Right lobe of liver (tissue), 4 donors: ENCODE data around the gene RAET1E.

Experiments used
- POLR2A ChIP-seq: fragments of 450-650 bp; IDR thresholded peaks from one replicate; pipeline ENCODE4 v1.6.1; 2017; ENCODE audit warnings: antibody characterized with exemption, mild to moderate bottlenecking
- TF ChIP-seq, protein P1 (sequence below), 4 donors: fragments of 200-600 bp in 3 of 4; fragments of 450-650 bp in 1 of 4; IDR thresholded peaks; one replicate each; pipeline versions ENCODE4 v1.5.1 to v1.8.0; 2016 to 2022; ENCODE audit warnings: antibody characterized with exemption in 4 of 4, mild to moderate bottlenecking in 2 of 4
- donor health status: DM: no; HTN: no; CAD: no.
- donor health status: DM: no; HTN: no; CAD: no.
- donor health status: DM: no; HTN: yes; CAD: no.

DNA sequence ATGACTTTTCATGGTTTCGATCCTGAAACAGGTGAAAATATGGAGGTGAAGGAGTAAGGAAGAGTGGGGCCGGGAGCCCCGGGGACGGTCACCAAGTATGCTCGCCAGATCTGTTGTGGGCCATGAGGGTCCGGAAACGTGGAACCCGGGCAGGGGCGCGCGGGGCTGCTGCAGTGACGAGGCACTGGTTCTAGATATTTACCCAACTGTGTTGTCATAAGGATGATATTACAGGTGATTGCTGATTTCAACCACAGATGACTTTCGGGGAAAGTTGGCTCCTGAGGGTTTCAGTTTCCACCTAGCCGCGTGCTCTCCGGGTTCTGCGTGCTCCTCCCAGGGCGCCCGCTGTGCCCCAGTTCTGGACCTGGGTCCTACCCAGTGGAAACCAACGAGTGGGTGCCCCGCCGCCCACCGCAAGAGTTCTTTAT lies 12.8 kb upstream of the RAET1E start:
- TF ChIP-seq, protein P1, sequence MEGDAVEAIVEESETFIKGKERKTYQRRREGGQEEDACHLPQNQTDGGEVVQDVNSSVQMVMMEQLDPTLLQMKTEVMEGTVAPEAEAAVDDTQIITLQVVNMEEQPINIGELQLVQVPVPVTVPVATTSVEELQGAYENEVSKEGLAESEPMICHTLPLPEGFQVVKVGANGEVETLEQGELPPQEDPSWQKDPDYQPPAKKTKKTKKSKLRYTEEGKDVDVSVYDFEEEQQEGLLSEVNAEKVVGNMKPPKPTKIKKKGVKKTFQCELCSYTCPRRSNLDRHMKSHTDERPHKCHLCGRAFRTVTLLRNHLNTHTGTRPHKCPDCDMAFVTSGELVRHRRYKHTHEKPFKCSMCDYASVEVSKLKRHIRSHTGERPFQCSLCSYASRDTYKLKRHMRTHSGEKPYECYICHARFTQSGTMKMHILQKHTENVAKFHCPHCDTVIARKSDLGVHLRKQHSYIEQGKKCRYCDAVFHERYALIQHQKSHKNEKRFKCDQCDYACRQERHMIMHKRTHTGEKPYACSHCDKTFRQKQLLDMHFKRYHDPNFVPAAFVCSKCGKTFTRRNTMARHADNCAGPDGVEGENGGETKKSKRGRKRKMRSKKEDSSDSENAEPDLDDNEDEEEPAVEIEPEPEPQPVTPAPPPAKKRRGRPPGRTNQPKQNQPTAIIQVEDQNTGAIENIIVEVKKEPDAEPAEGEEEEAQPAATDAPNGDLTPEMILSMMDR (IDR thresholded peaks at IDR 0.05): no peak
- no peak for TF ChIP-seq POLR2A
